A673 (cell line): ENCODE measurements around the gene KLHL11.
"Not testable (repeated sequence)": the region's sequence is repeated elsewhere in the genome, so short reads cannot be mapped to it uniquely, and the experiment has no call there.

Experiments used
- CTCF ChIP-seq: fragments of 300-800, 200-600 bp; sonication (generic); conservative IDR thresholded peaks from 2 replicates; pipeline ENCODE4 v1.5.1; 2017; ENCODE audit warnings: low read depth, mild to moderate bottlenecking, antibody characterized with exemption, low read length, moderate library complexity, mixed read lengths
- EZH2 ChIP-seq: fragments of 200-600 bp; sonication (generic); IDR thresholded peaks from 2 replicates; pipeline ENCODE4 v1.6.1; 2017; ENCODE audit warnings: borderline replicate concordance, low read depth, mild to moderate bottlenecking, mixed read lengths, antibody characterized with exemption, low read length; ENCODE audit not compliant: poor library complexity, severe bottlenecking

DNA sequence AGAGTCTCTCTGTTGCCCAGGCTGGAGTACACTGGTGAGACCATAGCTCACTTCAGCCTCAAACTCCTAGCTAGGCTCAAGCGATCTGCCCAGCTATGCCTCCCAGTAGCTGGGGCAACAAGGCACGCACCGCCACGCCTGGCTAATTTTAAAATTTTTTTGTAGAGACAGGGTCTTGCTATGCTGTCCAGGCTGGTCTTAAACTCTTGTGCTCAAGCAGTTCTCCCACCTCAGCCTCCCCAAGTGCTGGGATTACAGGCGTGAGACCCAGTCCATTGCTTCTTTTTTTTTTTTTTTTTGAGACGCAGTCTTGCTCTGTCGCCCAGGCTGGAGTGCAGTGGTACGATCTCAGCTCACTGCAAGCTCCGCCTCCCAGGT lies 9.1 kb upstream of the KLHL11 start:
- TF ChIP-seq CTCF, EZH2: not testable (repeated sequence)
